NB4 (cell line): ENCODE data around the gene B3GAT1.

Source experiments
- DNase-seq: peaks from one replicate; pipeline ENCODE4 v3.0.0; 2010; ENCODE audit warnings: low read depth
- H3K4me3 ChIP-seq: one replicate; pipeline ENCODE4 v1.5.1; 2011; ENCODE audit warnings: mild to moderate bottlenecking, low read depth, low read length, moderate library complexity
- MYC ChIP-seq: IDR thresholded peaks from 2 replicates; pipeline ENCODE4 v1.6.1; 2011; ENCODE audit warnings: low read depth, low read length
- POLR2A ChIP-seq: IDR thresholded peaks from 2 replicates; pipeline ENCODE4 v1.6.1; 2011; ENCODE audit warnings: mild to moderate bottlenecking; ENCODE audit not compliant: insufficient read length; ENCODE audit errors: extremely low read depth
- TF ChIP-seq, protein P1 (sequence below): IDR thresholded peaks from one replicate; pipeline ENCODE4 v1.5.1; 2012; ENCODE audit warnings: low read depth, low read length
- TF ChIP-seq, protein P2 (sequence below): IDR thresholded peaks from 2 replicates; pipeline ENCODE4 v1.6.1; 2011; ENCODE audit warnings: low read depth, low read length

B3GAT1 gene

DNA sequence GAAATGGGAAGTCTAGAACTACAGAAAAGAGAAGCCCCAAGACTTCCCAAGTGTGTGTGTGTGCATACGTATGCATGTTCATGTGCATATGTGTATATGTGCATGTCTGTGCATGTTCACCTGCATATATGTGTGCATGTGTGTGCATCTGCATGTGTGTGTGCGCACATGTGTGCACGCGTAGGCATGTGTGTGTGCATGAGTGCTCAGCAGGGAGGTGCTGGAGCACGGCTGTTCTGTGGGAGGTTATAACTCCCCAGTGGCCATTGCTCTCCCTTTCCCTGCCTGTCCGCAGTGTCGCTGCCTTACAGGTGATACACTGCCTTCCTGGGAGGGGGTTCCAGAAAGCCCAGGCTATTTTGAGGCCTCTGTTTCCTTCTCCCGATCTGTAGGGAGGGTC, 29.8 kb downstream of the B3GAT1 start:
- H3K4me3 ChIP-seq, result no peak overlapping the region
- TF ChIP-seq, protein P1, sequence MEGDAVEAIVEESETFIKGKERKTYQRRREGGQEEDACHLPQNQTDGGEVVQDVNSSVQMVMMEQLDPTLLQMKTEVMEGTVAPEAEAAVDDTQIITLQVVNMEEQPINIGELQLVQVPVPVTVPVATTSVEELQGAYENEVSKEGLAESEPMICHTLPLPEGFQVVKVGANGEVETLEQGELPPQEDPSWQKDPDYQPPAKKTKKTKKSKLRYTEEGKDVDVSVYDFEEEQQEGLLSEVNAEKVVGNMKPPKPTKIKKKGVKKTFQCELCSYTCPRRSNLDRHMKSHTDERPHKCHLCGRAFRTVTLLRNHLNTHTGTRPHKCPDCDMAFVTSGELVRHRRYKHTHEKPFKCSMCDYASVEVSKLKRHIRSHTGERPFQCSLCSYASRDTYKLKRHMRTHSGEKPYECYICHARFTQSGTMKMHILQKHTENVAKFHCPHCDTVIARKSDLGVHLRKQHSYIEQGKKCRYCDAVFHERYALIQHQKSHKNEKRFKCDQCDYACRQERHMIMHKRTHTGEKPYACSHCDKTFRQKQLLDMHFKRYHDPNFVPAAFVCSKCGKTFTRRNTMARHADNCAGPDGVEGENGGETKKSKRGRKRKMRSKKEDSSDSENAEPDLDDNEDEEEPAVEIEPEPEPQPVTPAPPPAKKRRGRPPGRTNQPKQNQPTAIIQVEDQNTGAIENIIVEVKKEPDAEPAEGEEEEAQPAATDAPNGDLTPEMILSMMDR, result no peak
- no peak for TF ChIP-seq MYC
- no peak for TF ChIP-seq POLR2A
- DNase-seq, result no peak

DNA sequence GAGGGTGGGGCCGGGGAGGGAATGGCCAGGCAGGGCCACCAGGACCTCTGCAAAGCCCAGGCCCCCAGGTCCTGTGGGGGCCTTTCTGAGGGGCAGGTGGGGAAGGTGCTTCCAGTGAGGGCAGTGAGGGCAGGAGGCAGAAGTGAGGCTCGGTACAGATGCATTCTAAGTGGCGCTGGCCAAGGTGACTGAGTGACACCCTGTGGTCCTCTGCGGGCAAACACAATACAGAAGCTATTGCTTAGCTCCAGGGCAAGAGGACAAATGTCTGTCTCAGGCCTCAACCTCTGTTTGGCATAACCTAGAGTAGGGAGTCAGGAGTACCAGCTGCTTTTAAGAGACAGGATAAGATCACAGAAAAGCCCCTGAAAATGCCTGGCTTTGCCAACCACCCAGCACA, 31.3 kb downstream of the B3GAT1 start:
- no peak for DNase-seq
- TF ChIP-seq, protein P2, sequence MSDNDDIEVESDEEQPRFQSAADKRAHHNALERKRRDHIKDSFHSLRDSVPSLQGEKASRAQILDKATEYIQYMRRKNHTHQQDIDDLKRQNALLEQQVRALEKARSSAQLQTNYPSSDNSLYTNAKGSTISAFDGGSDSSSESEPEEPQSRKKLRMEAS, result no peak
- TF ChIP-seq POLR2A (no peak), MYC (no peak)
- TF ChIP-seq, protein P1, result no peak
- no peak overlapping the region for H3K4me3 ChIP-seq

DNA sequence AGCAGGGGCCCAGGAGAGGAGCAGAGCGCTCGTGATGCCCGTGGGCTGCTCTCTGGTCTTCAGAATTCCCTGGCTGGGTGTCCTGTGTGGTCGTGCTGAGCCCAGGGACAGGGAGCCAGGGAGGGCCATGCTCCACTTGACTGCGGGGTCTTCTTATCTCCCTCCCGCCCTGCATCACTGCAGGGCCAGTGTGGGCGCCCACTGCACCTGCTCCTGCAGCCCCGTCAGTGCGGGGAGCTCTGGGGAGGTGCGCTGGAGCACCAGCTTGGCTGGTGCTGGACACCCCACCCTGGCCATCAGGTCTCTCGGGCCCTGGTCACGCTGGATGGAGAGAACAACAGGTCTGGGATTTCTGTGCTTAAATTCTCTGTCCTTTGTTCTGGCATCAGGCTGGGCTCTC, 31.8 kb downstream of the B3GAT1 start:
- no peak overlapping the region for H3K4me3 ChIP-seq
- TF ChIP-seq, protein P2, result no peak
- TF ChIP-seq MYC (no peak), POLR2A (no peak)
- TF ChIP-seq, protein P1, result no peak
- no peak for DNase-seq

DNA sequence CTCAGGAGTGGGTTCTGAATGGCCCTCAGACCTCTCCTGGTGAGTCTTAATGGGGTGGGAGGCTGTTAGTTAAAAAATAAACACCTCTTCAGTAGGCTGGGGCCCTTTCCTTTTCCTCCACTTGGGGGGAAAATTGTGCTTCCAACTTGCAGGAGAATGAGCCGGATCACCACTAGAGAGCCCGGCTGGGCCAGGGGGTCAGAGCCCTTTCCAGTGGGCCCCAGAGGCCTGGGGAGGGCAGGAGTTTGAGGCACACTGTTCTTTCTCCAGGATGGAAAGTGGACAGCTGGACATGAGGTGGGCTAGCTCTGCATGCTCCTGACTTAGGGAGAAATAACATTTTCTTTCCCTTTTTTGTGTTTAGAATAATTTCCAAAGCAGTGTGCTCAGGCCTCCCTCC, 32.8 kb downstream of the B3GAT1 start:
- no peak overlapping the region for H3K4me3 ChIP-seq
- no peak for DNase-seq
- TF ChIP-seq MYC, result no peak
- no peak for TF ChIP-seq POLR2A
- TF ChIP-seq, protein P1, result no peak
- TF ChIP-seq, protein P2, result no peak

DNA sequence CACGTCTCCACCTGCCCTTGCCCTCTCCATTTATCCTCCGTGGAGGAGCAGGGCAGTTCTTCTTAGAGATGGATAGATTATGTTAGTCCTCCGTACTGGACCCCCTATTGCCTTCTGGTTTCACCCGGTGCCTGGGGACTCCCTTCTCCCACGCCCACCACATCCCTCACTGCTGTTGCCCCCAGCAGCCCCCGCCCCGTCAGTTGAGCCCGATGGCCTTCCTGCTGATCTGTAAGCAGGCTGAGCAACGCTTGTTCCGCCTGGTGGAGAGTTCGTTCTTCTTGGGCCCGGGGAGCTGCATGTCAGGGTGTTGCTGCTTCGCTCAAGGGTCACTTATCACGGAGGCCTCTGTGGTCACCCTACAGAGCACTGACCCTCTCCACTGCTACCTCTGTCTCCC, 34.2 kb downstream of the B3GAT1 start:
- TF ChIP-seq, protein P2, result no peak
- TF ChIP-seq, protein P1, result no peak
- H3K4me3 ChIP-seq, result no peak overlapping the region

DNA sequence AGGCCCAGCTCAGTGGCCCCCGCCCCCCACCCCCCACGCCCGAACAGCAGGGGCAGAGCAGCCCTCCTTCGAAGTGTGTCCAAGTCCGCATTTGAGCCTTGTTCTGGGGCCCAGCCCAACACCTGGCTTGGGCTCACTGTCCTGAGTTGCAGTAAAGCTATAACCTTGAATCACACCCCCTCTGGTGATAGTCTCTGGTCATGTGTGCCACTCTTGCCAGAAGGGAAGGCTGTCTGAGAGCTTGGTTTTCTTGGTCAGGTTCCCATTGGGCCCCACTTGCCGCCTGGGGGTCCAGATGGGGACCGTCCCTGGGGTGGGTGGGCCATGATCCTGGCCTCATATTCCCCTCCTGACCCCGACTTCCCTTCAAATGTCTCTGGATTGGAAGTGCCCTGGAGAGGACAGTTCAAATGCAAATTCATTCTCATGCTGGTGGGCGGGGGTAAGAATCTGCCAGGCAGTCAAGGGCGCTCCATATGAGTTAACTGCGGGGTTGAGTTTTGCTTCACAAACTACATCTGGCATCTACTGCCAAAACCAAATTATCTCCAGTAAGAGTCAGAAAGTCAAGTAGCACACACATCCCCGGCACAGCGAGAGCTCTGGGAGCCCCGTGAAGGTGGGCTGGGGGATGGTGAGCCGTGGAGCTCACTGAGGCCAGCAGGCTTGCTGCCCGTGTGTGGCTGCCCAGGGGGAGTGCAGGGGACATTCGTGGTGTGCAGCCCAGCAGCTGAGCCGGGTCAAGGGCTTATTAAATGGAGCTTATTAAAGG, 35.7 kb downstream of the B3GAT1 start:
- no peak overlapping the region for H3K4me3 ChIP-seq
- no peak for DNase-seq
- no peak for TF ChIP-seq POLR2A
- TF ChIP-seq, protein P2, result no peak
- no peak for TF ChIP-seq MYC
- TF ChIP-seq, protein P1, result no peak

More for the DNA sequence above, 34.2 kb downstream of the B3GAT1 start:
- no peak for DNase-seq
